HG03066 (cell line): ENCODE results near the gene DENND10.
"Not testable (repeated sequence)": the region's sequence is repeated elsewhere in the genome, so short reads cannot be mapped to it uniquely, and the experiment has no call there.

Experiments
- ATAC-seq: cut with Tn5 transposase; IDR thresholded peaks from one replicate; pipeline ENCODE4 v1.9.1; 2021; ENCODE audit warnings: low read depth; ENCODE audit not compliant: unreplicated experiment

Gene DENND10

GRCh38 chr10:119165171-119166117, 61.5 kb downstream of the DENND10 start, which contains the start of gene SFXN4:
SFXN4 (minus strand) TSS chr10:119165714; CDS start chr10:119165647, 67 bp downstream.
- peak; percentile 93 for ATAC-seq

GRCh38 chr10:119166118-119166500, 62.2 kb downstream of the DENND10 start:
- no peak for ATAC-seq

GRCh38 chr10:119166564-119166963, 62.7 kb downstream of the DENND10 start:
- ATAC-seq, result no peak

DNA sequence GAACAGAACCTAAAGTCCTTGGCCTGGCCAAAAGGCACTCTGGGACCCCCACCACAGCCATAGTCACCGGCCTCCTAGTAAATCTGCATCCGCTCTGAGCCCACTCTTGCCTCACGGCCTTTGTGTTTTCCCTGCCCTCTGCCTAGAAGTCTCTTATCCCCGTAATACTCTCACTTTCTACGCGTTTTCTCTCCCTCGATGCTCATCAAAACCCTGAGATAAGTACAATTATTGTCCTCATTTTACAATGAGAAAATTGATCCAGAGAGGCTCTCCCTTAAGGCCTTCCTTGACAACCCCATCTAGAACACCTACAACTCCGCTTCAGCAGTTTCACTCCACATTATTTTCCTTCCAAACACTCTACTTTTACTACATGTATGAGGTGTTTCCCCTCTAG, 63.1 kb downstream of the DENND10 start:
- no peak for ATAC-seq

GRCh38 chr10:119174109-119174508, 70.2 kb downstream of the DENND10 start:
- ATAC-seq, result no peak

DNA sequence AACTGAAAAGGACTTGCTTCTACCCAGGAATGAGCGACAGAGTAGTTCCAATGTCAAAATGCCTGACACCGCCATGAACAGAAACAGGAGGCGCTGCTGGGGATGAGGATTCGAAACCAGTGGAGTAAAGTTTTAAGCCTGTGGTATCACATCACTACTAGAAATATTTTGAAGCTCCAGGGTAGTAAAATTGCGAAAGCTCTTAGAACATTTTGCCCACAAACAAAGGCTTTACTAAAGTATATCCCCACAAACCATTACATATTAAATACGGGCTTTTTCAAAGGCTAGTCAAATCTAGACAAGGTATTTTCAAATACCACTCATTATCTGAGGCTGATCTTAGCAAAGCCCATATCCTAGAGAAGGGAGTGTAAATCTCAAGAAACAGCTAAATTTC, 72.3 kb downstream of the DENND10 start:
- no peak for ATAC-seq

- ATAC-seq, result peak; percentile 20
Measured at GRCh38 chr10:119177708-119178371, 73.9 kb downstream of the DENND10 start.

GRCh38 chr10:119178372-119179119, 74.6 kb downstream of the DENND10 start, which contains the start of gene PRDX3:
PRDX3 (minus strand) TSS chr10:119178812; CDS start chr10:119178790, 22 bp downstream.
- ATAC-seq, result peak; percentile 91

- not testable (repeated sequence) for ATAC-seq
Measured at GRCh38 chr10:119180850-119181400, 77.0 kb downstream of the DENND10 start.

- ATAC-seq, result no peak
Measured at GRCh38 chr10:119183664-119184412, 79.9 kb downstream of the DENND10 start.
